ENCODE results near the gene CRTAP.
"Not testable (repeated sequence)": the region's sequence is repeated elsewhere in the genome, so short reads cannot be mapped to it uniquely, and the experiment has no call there.

The CRTAP gene

GRCh38 chr3:33099701-33100100 lies 14.1 kb upstream of the CRTAP start:
- DNase-seq (ENCODE audit: low spot score): no peak

GRCh38 chr3:33100229-33100628 lies 13.6 kb upstream of the CRTAP start:
- DNase-seq (ENCODE audit: low spot score): no peak

GRCh38 chr3:33103034-33103433 lies 10.8 kb upstream of the CRTAP start:
- DNase-seq (ENCODE audit: low spot score): no peak

- no peak for DNase-seq (ENCODE audit: low spot score)
Measured at GRCh38 chr3:33103480-33103879, 10.3 kb upstream of the CRTAP start.

GRCh38 chr3:33104803-33105202 lies 9.0 kb upstream of the CRTAP start:
- no peak for DNase-seq (ENCODE audit: low spot score)

- DNase-seq (ENCODE audit: low spot score): no peak
Measured at GRCh38 chr3:33105341-33105948, 8.4 kb upstream of the CRTAP start.

GRCh38 chr3:33106854-33107253 lies 7.0 kb upstream of the CRTAP start:
- DNase-seq (ENCODE audit: low spot score): not testable (repeated sequence)

- DNase-seq (ENCODE audit: low spot score): no peak
Measured at GRCh38 chr3:33111581-33111980, 2.2 kb upstream of the CRTAP start.

- no peak for DNase-seq (ENCODE audit: low spot score)
Measured at GRCh38 chr3:33114622-33115023, 809 bp downstream of the CRTAP start.

- DNase-seq (ENCODE audit: low spot score): peak; percentile 79
Measured at GRCh38 chr3:33115024-33115768, 1.4 kb downstream of the CRTAP start.

GRCh38 chr3:33117461-33117860 lies 3.6 kb downstream of the CRTAP start:
- DNase-seq (ENCODE audit: low spot score): no peak

GRCh38 chr3:33119891-33120290 lies 6.1 kb downstream of the CRTAP start:
- DNase-seq (ENCODE audit: low spot score): no peak

GRCh38 chr3:33122991-33123390 lies 9.2 kb downstream of the CRTAP start:
- no peak for DNase-seq (ENCODE audit: low spot score)

- DNase-seq (ENCODE audit: low spot score): no peak
Measured at GRCh38 chr3:33124638-33125037, 10.8 kb downstream of the CRTAP start.

- no peak for DNase-seq (ENCODE audit: low spot score)
Measured at GRCh38 chr3:33125840-33126239, 12.0 kb downstream of the CRTAP start.

GRCh38 chr3:33128706-33129105 lies 14.9 kb downstream of the CRTAP start:
- no peak for DNase-seq (ENCODE audit: low spot score)

- no peak for DNase-seq (ENCODE audit: low spot score)
Measured at GRCh38 chr3:33130144-33130543, 16.3 kb downstream of the CRTAP start.

- DNase-seq (ENCODE audit: low spot score): peak; percentile 61
Measured at GRCh38 chr3:33131331-33132018, 17.7 kb downstream of the CRTAP start.

- DNase-seq (ENCODE audit: low spot score): no peak
Measured at GRCh38 chr3:33132019-33132360, 18.2 kb downstream of the CRTAP start.

GRCh38 chr3:33134026-33134625 lies 20.3 kb downstream of the CRTAP start:
- no peak for DNase-seq (ENCODE audit: low spot score)

GRCh38 chr3:33137691-33138090 lies 23.9 kb downstream of the CRTAP start:
- DNase-seq (ENCODE audit: low spot score): no peak

- not testable (repeated sequence) for DNase-seq (ENCODE audit: low spot score)
Measured at GRCh38 chr3:33139006-33139623, 25.3 kb downstream of the CRTAP start.
